Lung microvascular endothelial cell (primary cell): ENCODE results near the gene FSTL1. TPM values are rescaled to one million over a fixed set of nuclear protein-coding genes. Genes with fewer than 3 reads are reported as not detected.
A peak's percentile ranks its signal among the peaks of the same experiment; 100 is the strongest.

Experiments used
- DNase-seq, 2 donors: peaks; one replicate each; pipeline versions ENCODE4 v3.0.0 to v3.0.0-alpha.2; 2010; ENCODE audit warnings: low read depth in 2 of 2
- total RNA-seq: library from RNA; depleted of rRNA; stranded (reverse); fragments of >200 nt; gene quantifications from 2 replicates; pipeline ENCODE4 v1.2.1, GENCODE V29; 2014

The FSTL1 gene
- total RNA-seq, 1 donor from 2014 or later: 38.3 TPM

GRCh38 chr3:120468635-120469295 is 18.0 kb upstream of the FSTL1 start:
- DNase-seq: no peak

GRCh38 chr3:120462409-120462959 is 11.7 kb upstream of the FSTL1 start:
- peak in 1 of 2 donors; percentile 66 for DNase-seq

GRCh38 chr3:120461416-120461815 is 10.6 kb upstream of the FSTL1 start:
- no peak for DNase-seq

GRCh38 chr3:120460862-120461261 is 10.1 kb upstream of the FSTL1 start:
- DNase-seq: no peak

GRCh38 chr3:120460181-120460790 is 9.5 kb upstream of the FSTL1 start:
- DNase-seq: no peak

GRCh38 chr3:120459196-120459595 is 8.4 kb upstream of the FSTL1 start:
- DNase-seq: no peak

- no peak for DNase-seq
Observed at GRCh38 chr3:120457827-120458226, 7.0 kb upstream of the FSTL1 start.

- no peak for DNase-seq
Observed at GRCh38 chr3:120454076-120454689, 3.4 kb upstream of the FSTL1 start.

GRCh38 chr3:120452816-120453215 is 2.0 kb upstream of the FSTL1 start:
- no peak for DNase-seq

GRCh38 chr3:120451806-120452205 is 1.0 kb upstream of the FSTL1 start:
- DNase-seq: no peak

GRCh38 chr3:120451272-120451761 is 525 bp upstream of the FSTL1 start:
- DNase-seq: no peak

GRCh38 chr3:120449701-120450599 is 842 bp downstream of the FSTL1 start:
- peak; percentile 40 to 56 for DNase-seq

- no peak for DNase-seq
Observed at GRCh38 chr3:120449251-120449650, 1.5 kb downstream of the FSTL1 start.

GRCh38 chr3:120448756-120449155 is 2.0 kb downstream of the FSTL1 start:
- DNase-seq: peak in 1 of 2 donors; percentile 63

GRCh38 chr3:120446891-120447668 is 3.7 kb downstream of the FSTL1 start:
- DNase-seq: no peak

- no peak for DNase-seq
Observed at GRCh38 chr3:120445654-120446053, 5.1 kb downstream of the FSTL1 start.

- DNase-seq: no peak
Observed at GRCh38 chr3:120443626-120444123, 7.1 kb downstream of the FSTL1 start.

GRCh38 chr3:120442975-120443517 is 7.7 kb downstream of the FSTL1 start:
- DNase-seq: peak in 1 of 2 donors; percentile 27

GRCh38 chr3:120441776-120442175 is 9.0 kb downstream of the FSTL1 start:
- no peak for DNase-seq

GRCh38 chr3:120440762-120441161 is 10.0 kb downstream of the FSTL1 start:
- DNase-seq: no peak
